ENCODE data around the gene SLC12A5.
"Not testable (repeated sequence)": the region's sequence is repeated elsewhere in the genome, so short reads cannot be mapped to it uniquely, and the experiment has no call there.

The SLC12A5 gene

DNA sequence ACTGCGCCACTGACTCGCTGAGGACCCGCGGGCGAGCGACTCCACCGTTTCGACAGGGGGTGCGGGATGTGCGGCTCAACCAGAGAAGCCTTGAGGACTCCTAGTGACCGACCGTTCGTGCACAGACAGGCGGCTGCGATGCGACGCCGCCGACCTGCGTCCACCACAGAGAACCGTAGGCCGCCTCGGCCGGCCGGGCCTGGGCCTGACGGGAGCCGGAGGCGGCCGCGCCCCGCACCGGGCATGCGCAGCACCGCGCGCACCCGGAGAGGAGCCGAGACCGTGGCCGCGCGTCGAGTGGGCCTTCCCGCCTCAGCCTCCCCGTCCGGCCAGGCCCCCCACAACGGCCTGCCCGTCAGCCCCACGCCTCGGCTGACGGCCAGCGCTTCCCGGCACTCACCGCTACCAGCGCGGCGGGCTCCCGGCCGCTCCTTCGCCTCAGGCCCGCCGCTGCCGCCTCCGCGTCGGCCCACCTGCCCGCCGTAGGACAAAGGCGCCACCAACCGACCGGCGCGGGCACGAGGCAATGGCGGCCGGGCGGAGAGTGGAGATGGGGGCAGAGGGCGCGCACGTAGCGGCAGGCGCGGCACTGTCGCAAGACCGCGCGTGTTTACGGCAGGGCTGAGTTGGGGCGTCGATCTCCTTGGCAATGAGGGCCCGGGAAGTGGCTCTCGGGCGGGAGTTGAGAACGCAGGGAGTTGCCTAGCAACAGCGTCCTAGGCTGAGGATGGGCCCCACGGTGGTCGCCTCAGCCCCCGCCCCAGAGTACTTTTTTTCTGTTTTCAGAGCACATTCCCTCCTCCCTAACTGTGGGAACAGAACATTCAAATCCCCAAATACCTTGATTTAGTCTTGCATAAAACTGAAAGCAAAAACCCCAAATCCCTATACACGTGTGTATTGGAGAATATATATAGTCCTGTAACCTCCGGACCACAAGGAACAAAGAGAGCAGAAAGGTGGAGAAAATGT lies 60.7 kb downstream of the SLC12A5 start, which contains the start of gene NCOA5:
Gene NCOA5 (minus strand): TSS at position 546 of the 972 bp plus-strand sequence. CDS start 10,538 bp downstream, outside the sequence.
- peak; percentile 78 for DNase-seq (ENCODE audit: extremely low read depth, low read depth)
- TF ChIP-seq, protein P1, sequence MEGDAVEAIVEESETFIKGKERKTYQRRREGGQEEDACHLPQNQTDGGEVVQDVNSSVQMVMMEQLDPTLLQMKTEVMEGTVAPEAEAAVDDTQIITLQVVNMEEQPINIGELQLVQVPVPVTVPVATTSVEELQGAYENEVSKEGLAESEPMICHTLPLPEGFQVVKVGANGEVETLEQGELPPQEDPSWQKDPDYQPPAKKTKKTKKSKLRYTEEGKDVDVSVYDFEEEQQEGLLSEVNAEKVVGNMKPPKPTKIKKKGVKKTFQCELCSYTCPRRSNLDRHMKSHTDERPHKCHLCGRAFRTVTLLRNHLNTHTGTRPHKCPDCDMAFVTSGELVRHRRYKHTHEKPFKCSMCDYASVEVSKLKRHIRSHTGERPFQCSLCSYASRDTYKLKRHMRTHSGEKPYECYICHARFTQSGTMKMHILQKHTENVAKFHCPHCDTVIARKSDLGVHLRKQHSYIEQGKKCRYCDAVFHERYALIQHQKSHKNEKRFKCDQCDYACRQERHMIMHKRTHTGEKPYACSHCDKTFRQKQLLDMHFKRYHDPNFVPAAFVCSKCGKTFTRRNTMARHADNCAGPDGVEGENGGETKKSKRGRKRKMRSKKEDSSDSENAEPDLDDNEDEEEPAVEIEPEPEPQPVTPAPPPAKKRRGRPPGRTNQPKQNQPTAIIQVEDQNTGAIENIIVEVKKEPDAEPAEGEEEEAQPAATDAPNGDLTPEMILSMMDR (IDR thresholded peaks at IDR 0.05; ENCODE audit: low read depth, low read length, missing control alignments) = no peak
- H3K4me3 ChIP-seq (replicated peaks; ENCODE audit: low read depth, low read length) = peak within 1 kb of the TSS; percentile 93

DNA sequence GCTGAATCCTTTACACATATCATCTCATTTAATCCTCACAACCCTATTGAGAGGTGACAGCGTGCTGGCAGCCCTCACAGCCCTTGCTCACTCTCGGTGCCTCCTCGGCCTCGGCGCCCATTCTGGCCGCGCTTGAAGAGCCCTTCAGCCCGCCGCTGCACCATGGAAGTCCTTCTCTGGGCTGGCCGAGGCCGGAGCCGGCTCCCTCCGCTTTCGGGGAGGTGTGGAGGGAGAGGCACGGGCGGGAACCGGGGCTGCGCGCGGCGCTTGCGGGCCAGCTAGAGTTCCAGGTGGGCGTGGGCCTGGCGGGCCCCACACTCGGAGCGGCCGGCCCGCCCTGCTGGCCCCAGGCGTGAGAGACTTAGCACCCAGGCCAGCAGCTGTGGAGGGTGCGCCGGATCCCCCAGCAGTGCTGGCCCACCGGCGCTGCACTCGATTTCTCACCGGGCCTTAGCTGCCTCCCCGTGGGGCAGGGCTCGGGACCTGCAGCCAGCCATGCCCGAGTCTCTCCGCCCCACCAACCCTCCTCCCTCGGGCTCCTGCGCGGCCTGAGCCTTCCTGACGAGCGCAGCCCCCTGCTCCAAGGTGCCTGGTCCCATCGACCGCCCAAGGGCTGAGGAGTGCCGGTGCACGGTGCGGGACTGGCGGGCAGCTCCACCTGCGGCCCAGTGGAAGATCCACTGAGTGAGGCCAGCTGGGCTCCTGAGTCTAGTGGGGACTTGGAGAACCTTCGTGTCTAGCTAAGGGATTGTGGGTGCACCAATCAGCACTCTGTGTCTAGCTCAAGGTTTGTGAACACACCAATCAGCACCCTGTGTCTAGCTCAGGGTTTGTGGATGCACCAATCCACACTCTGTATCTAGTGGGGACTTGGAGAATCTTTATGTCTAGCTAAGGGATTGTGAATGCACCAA lies 62.9 kb downstream of the SLC12A5 start:
- not testable (repeated sequence) for H3K4me3 ChIP-seq (replicated peaks; ENCODE audit: low read depth, low read length); DNase-seq (ENCODE audit: extremely low read depth, low read depth)

DNA sequence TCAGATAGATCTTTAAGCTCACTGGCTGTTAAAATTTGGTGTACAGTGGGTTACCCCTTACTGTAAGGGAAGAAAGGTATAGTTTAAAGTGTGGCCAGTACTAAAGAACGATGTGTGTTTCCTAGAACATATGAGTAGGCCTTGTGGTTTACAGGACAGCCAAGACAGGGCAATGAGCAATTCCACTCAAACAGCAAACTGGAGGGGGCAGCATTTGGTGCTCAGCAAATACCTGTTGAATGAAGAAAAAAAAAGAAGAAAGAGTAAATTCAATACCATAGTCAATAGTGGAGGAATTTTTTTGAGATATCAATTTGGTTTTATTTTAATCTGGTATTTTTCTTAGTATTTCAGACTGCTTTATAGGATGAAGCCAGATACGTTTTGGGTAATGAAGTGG lies 64.5 kb downstream of the SLC12A5 start:
- no peak for DNase-seq (ENCODE audit: extremely low read depth, low read depth)
- TF ChIP-seq, protein P1 (IDR thresholded peaks at IDR 0.05; ENCODE audit: low read depth, low read length, missing control alignments) = no peak
- H3K4me3 ChIP-seq (replicated peaks; ENCODE audit: low read depth, low read length) = no peak overlapping the region

DNA sequence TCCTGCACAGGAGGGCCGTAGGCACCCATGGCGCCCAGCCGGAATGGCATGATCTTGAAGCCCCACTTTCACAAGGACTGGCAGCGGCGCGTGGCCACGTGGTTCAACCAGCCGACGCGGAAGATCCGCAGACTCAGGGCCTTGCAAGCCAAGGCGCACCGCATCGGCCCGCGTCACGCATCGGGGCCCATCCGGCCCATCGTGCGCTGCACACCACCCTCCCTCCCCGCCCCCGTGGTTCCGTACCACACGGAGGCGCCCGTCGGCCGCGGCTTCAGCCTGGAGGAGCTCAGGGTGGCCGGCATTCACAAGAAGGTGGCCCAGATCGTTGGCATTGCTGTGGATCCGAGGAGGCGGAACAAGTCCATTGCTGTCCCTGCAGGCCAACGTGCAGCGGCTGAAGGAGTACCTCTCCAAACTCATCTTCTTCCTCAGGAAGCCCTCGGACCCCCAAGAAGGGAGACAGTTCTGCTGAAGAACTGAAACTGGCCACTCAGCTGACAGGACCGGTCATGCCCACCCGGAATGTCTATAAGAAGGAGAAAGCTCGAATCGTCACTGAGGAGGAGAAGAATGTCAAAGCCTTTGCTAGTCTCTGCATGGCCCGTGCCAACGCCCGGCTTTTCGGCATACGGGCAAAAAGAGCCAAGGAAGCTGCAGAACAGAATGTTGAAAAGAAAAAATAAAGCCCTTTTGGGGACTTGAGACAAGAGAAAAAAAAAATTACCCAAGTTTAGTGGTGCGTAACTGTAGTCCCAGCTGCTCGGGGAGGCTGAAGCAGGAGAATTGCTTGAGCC lies 70.7 kb downstream of the SLC12A5 start:
- H3K4me3 ChIP-seq (replicated peaks; ENCODE audit: low read depth, low read length) = no peak overlapping the region
- no peak for DNase-seq (ENCODE audit: extremely low read depth, low read depth)
- TF ChIP-seq, protein P1 (IDR thresholded peaks at IDR 0.05; ENCODE audit: low read depth, low read length, missing control alignments) = no peak

DNA sequence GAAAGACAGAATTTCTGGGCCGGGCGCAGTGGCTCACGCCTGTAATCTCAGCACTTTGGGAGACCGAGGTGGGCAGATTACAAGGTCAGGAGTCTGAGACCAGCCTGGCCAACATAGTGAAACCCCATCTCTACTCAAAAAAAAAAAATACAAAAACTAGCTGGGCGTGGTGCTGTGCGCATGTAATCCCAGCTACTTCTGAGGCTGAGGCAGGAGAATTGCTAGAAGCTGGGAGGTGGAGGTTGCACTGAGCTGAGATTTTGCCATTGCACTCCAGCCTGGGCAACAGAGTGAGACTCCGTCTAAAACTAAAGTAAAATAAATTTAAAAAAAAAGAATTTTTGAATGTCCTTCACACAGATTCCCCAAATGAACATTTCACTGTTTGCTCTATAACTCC lies 71.4 kb downstream of the SLC12A5 start:
- DNase-seq (ENCODE audit: extremely low read depth, low read depth); H3K4me3 ChIP-seq (replicated peaks; ENCODE audit: low read depth, low read length): not testable (repeated sequence)

DNA sequence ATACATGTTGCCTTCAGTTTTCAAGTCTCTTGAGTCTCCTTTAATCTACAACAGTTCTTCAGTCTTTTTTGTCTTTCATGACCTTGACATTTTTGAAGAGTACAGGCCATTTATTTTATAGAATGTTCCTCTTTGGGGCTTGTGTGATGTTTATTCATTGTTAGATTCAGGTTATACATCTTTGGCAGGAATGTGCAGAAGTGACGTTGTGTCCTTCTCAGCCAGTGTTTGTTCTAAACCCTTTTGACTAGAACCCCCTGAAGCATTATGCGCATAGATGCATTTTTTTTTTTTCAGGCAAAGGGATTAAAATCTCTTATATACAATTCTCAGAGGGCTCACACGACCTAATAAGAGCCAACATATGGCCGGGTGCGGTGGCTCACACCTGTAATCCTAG lies 72.0 kb downstream of the SLC12A5 start:
- TF ChIP-seq, protein P1 (IDR thresholded peaks at IDR 0.05; ENCODE audit: low read depth, low read length, missing control alignments) = no peak
- no peak for DNase-seq (ENCODE audit: extremely low read depth, low read depth)
- no peak overlapping the region for H3K4me3 ChIP-seq (replicated peaks; ENCODE audit: low read depth, low read length)

DNA sequence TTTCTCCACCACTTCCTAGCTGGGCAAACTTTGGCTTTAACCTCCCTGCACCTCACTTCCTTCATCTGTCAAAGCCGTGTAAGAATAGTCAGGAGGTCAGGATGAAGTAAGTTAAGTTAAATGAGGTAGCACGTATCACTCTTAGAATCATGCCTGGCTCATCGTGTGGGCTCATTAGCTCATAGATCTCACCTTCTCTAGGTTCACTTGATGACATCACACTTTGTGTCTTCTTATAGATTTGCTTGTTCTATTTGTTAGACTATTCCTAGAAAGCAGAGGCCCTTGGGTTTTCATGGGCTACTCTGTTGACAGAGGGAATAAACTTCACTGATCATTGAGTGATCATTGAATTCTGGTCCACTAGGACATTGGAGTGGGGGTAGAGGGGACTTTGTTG lies 72.9 kb downstream of the SLC12A5 start:
- DNase-seq (ENCODE audit: extremely low read depth, low read depth) = no peak
- no peak overlapping the region for H3K4me3 ChIP-seq (replicated peaks; ENCODE audit: low read depth, low read length)
- TF ChIP-seq, protein P1 (IDR thresholded peaks at IDR 0.05; ENCODE audit: low read depth, low read length, missing control alignments) = no peak

All from HFF-Myc (cell line).